Kidney epithelial cell (primary cell): ENCODE data around the gene STRADB. TPM values are rescaled to one million over a fixed set of nuclear protein-coding genes. Genes with fewer than 3 reads are reported as not detected.

Experiments
- DNase-seq: peaks from one replicate; pipeline ENCODE4 v3.0.0-alpha.2; 2010; ENCODE audit warnings: low read depth
- H3K27me3 ChIP-seq: 2 replicates; pipeline ENCODE4 v1.6.0; 2011; ENCODE audit warnings: low read length; ENCODE audit not compliant: control insufficient read depth, insufficient read depth
- H3K36me3 ChIP-seq: 2 replicates; pipeline ENCODE4 v1.5.1; 2011; ENCODE audit warnings: low read length; ENCODE audit not compliant: control insufficient read depth, insufficient read depth
- H3K4me3 ChIP-seq: 2 replicates; pipeline ENCODE4 v1.5.1; 2011; ENCODE audit warnings: low read depth, mild to moderate bottlenecking, control low read depth, low read length
- CTCF ChIP-seq: IDR thresholded peaks from 2 replicates; pipeline ENCODE4 v1.5.1; 2011; ENCODE audit warnings: mild to moderate bottlenecking, moderate library complexity, low read length, control low read depth, inconsistent platforms; ENCODE audit not compliant: insufficient read depth, poor library complexity, severe bottlenecking
- total RNA-seq: library from RNA; depleted of rRNA; stranded (reverse); fragments of >200 nt; gene quantifications from 2 replicates; pipeline ENCODE4 v1.2.3, GENCODE V29; 2015

Gene STRADB
- total RNA-seq, 1 donor from 2014 or later = 38.3 TPM

- no peak overlapping the region for H3K4me3 ChIP-seq
- DNase-seq = no peak
- peaks cover 2% of the 10 kb centered on the region for H3K36me3 ChIP-seq
- no peaks in the 10 kb centered on the region for H3K27me3 ChIP-seq
- TF ChIP-seq CTCF = no peak
Measured at GRCh38 chr2:201484805-201485204, 33.3 kb downstream of the STRADB start.

- no peaks in the 10 kb centered on the region for H3K36me3 ChIP-seq
- TF ChIP-seq CTCF = no peak
- H3K27me3 ChIP-seq = no peaks in the 10 kb centered on the region
- DNase-seq = no peak
- H3K4me3 ChIP-seq = no peak overlapping the region
Measured at GRCh38 chr2:201490291-201490690, 38.8 kb downstream of the STRADB start.

DNA sequence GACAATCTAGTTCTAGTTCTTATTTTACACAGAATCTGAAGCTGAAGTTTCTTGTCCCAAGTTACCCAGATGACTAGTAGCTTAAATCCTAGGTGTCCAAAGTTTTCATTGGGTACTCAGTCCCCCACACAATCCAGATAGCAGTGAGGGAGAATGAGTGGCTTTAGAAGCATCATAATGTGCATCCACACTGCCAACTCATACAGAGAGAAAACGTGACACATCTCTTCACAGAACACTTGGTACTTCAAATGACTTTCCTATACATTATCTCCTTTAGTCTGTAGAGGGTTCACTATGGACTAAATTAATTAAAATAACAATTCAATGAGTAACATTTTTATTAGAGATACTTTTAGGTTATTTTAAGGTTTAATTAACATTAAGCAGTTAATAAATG, 45.2 kb downstream of the STRADB start:
- H3K27me3 ChIP-seq = no peaks in the 10 kb centered on the region
- no peak for TF ChIP-seq CTCF
- no peaks in the 10 kb centered on the region for H3K36me3 ChIP-seq
- no peak for DNase-seq
- no peak overlapping the region for H3K4me3 ChIP-seq

DNA sequence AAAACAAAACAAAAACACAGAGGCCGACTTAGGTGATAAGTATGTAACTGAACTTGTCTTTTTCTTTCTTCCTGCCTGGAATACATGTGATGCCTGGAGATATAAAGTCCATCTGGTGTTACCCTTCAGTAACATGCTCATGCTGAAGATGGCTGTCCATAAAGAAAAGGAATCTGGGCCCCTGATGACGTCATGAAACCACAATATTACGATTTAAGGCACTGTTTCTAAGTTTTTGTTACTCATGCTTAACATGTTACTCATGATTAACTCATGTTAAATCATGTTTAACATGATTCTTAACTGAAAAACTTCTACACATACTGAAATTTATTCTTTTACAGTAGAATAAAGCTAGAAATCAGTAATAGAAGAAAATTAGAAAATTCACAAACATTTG, 49.0 kb downstream of the STRADB start:
- TF ChIP-seq CTCF = no peak
- no peak for DNase-seq
- Histone ChIP-seq H3K4me3 (no peak overlapping the region), H3K27me3 (no peaks in the 10 kb centered on the region), H3K36me3 (no peaks in the 10 kb centered on the region)

DNA sequence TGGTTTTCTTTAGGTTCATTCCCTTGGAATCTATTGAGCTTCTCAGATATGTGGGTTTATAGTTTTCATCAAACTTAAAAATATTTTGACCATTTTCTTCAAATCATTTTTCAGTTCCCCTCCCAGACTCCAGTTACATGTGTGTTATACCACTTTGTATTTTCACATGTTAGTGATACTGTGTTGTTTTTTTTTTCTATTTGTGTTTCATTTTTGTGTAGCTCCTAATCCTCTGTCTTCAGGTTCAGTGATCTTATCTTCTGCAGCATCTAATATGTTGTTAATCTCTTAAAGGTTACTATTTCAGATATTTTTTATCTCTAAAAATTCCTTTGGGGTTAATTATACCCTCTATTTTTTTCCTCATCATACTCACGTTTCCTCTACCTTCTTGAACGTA, 51.2 kb downstream of the STRADB start:
- Histone ChIP-seq H3K27me3 (no peaks in the 10 kb centered on the region), H3K4me3 (no peak overlapping the region), H3K36me3 (no peaks in the 10 kb centered on the region)
- no peak for DNase-seq
- no peak for TF ChIP-seq CTCF

- Histone ChIP-seq H3K27me3 (no peaks in the 10 kb centered on the region), H3K4me3 (no peak overlapping the region), H3K36me3 (no peaks in the 10 kb centered on the region)
- TF ChIP-seq CTCF = no peak
- no peak for DNase-seq
Measured at GRCh38 chr2:201507725-201508124, 56.2 kb downstream of the STRADB start.
